K562 (cell line): ENCODE results near the gene DDX39A. TPM values are rescaled to one million over a fixed set of nuclear protein-coding genes. Genes with fewer than 3 reads are reported as not detected.

Experiments used
- ATF4 ChIP-seq: fragments of 450-650 bp; formaldehyde crosslinking; IDR thresholded peaks from 2 replicates; pipeline ENCODE4 v1.4.0; 2022; ENCODE audit warnings: mild to moderate bottlenecking, moderate library complexity
- BDP1 ChIP-seq: IDR thresholded peaks from 3 replicates; pipeline ENCODE4 v1.6.1; 2011; ENCODE audit not compliant: insufficient read length, insufficient read depth
- CBFA2T2 ChIP-seq: fragments of 450-650 bp; conservative IDR thresholded peaks from 2 replicates; pipeline ENCODE4 v1.6.1; 2017; ENCODE audit warnings: mild to moderate bottlenecking
- CBX3 ChIP-seq, 2 experiments: IDR thresholded peaks; 1 replicate in 1 of 2; 2 replicates in 1 of 2; pipeline ENCODE4 v1.6.1; 2012; ENCODE audit warnings: inconsistent platforms in 2 of 2, low read length in 2 of 2, borderline replicate concordance in 1 of 2, control low read depth in 1 of 2
- CBX5 ChIP-seq: IDR thresholded peaks from 2 replicates; pipeline ENCODE4 v1.6.1; 2014; ENCODE audit warnings: low read depth, borderline replicate concordance
- CHCHD3 ChIP-seq: fragments of 250-450 bp; sonication (Bioruptor Pico); IDR thresholded peaks from 2 replicates; pipeline ENCODE4 v2.1.2; 2022; ENCODE audit warnings: mild to moderate bottlenecking
- FIP1L1 ChIP-seq: fragments of 200-400 bp; formaldehyde crosslinking; IDR thresholded peaks from 2 replicates; pipeline ENCODE4 v1.6.1; 2018; ENCODE audit warnings: mild to moderate bottlenecking, low read depth, low read length; ENCODE audit not compliant: poor library complexity, severe bottlenecking
- GMEB1 ChIP-seq: fragments of 250-450 bp; sonication (Bioruptor Pico); IDR thresholded peaks from 2 replicates; pipeline ENCODE4 v1.4.0; 2020; ENCODE audit warnings: mild to moderate bottlenecking
- LARP7 ChIP-seq: fragments of 450-650 bp; IDR thresholded peaks from 2 replicates; pipeline ENCODE4 v1.6.1; 2016
- MAX ChIP-seq: sonication (generic); formaldehyde crosslinking; IDR thresholded peaks from 2 replicates; pipeline ENCODE4 v1.9.0; 2022; ENCODE audit warnings: mild to moderate bottlenecking, missing genetic modification reagents
- MCM2 ChIP-seq: fragments of 450-650 bp; IDR thresholded peaks from 2 replicates; pipeline ENCODE4 v1.6.1; 2017; ENCODE audit warnings: low read depth, mild to moderate bottlenecking
- NCOA6 ChIP-seq: fragments of 450-650 bp; IDR thresholded peaks from 2 replicates; pipeline ENCODE4 v1.6.1; 2017; ENCODE audit warnings: mild to moderate bottlenecking
- NR1H2 ChIP-seq: sonication (generic); formaldehyde crosslinking; IDR thresholded peaks from 2 replicates; pipeline ENCODE4 v1.4.0; 2020; ENCODE audit warnings: mild to moderate bottlenecking, missing genetic modification reagents
- PHB ChIP-seq: fragments of 250-450 bp; sonication (Bioruptor Pico); IDR thresholded peaks from 2 replicates; pipeline ENCODE4 v1.5.0; 2021
- RBM14 ChIP-seq: fragments of 200-400 bp; formaldehyde crosslinking; IDR thresholded peaks from 2 replicates; pipeline ENCODE4 v1.6.1; 2018; ENCODE audit warnings: low read depth, mild to moderate bottlenecking, low read length, moderate library complexity, borderline replicate concordance; ENCODE audit not compliant: insufficient read depth
- RHOXF2B ChIP-seq: fragments of 250-450 bp; sonication (Bioruptor Pico); conservative IDR thresholded peaks from 2 replicates; pipeline ENCODE4 v1.5.1; 2021
- SMARCA5 ChIP-seq: fragments of 450-650 bp; IDR thresholded peaks from 2 replicates; pipeline ENCODE4 v1.6.1; 2016
- SRF ChIP-seq, 2 experiments: fragments of 250-450, 450-650 bp in 1 of 2; sonication (Bioruptor Pico) in 1 of 2; sonication (generic) in 1 of 2; formaldehyde crosslinking; IDR thresholded peaks; 2 replicates each; pipeline versions ENCODE4 v1.5.0 to v1.5.1; 2020 to 2022; ENCODE audit warnings: mild to moderate bottlenecking in 1 of 2, missing genetic modification reagents in 1 of 2
- TFE3 ChIP-seq: fragments of 450-650 bp; formaldehyde crosslinking; IDR thresholded peaks from 2 replicates; pipeline ENCODE4 v1.4.0; 2020; ENCODE audit warnings: mild to moderate bottlenecking, mixed read lengths
- THRB ChIP-seq: fragments of 450-650 bp; formaldehyde crosslinking; conservative IDR thresholded peaks from 2 replicates; pipeline ENCODE4 v1.4.0; 2022; ENCODE audit warnings: mild to moderate bottlenecking, missing genetic modification characterization
- ZKSCAN3 ChIP-seq: fragments of 250-450 bp; sonication (Bioruptor Pico); IDR thresholded peaks from 2 replicates; pipeline ENCODE4 v1.4.0; 2020
- ZKSCAN8 ChIP-seq: fragments of 200-800 bp; sonication (Bioruptor generic); IDR thresholded peaks from 2 replicates; pipeline ENCODE4 v1.6.1; 2016; ENCODE audit warnings: missing genetic modification characterization, missing compliant biosample characterization
- ZNF224 ChIP-seq: sonication (generic); formaldehyde crosslinking; IDR thresholded peaks from 2 replicates; pipeline ENCODE4 v1.8.0; 2022; ENCODE audit warnings: mild to moderate bottlenecking, missing genetic modification reagents
- ZNF584 ChIP-seq: fragments of 200-800 bp; sonication (Bioruptor generic); IDR thresholded peaks from 2 replicates; pipeline ENCODE4 v1.6.1; 2016; ENCODE audit warnings: low read depth, mild to moderate bottlenecking, missing genetic modification characterization, missing compliant biosample characterization
- polyA plus RNA-seq, 8 experiments: library from polyadenylated mRNA; depleted of rRNA in 4 of 8; stranded (reverse) in 5 of 8; unstranded in 3 of 8; fragments of >200 nt; fragmentation: Nextera tagmentation in 2 of 8; fragmentation: Illumina TruSeq in 1 of 8; extraction: Ambion mirVana in 2 of 8; extraction: Trizol in 1 of 8; gene quantifications; 2 replicates each; pipeline versions ENCODE4 v1.2.1 to v1.2.3, GENCODE V29; 2011 to 2014; ENCODE audit warnings: inconsistent platforms in 1 of 8, missing spikeins in 1 of 8
- total RNA-seq, 7 experiments: library from RNA; depleted of rRNA in 6 of 7; stranded (reverse); fragments of >200 nt in 6 of 7; fragmentation: Illumina TruSeq in 2 of 7; extraction: Trizol in 2 of 7; gene quantifications; 2 replicates each; pipeline versions ENCODE4 v1.2.1 to v1.2.3, GENCODE V29; 2011 to 2021; ENCODE audit warnings: low replicate concordance in 1 of 7

Gene DDX39A
- total and polyA plus RNA-seq, 9 of the 15 experiments (the other 6 are each of a cell fraction or from before 2014, with no cell fraction given), result 90.3 to 250 (median 188) TPM

GRCh38 chr19:14405758-14406644, 13.1 kb downstream of the DDX39A start (continued):
- TF ChIP-seq GMEB1, result peak; percentile 69
- no peak for TF ChIP-seq RHOXF2B (CRISPR knock-in tag)
- TF ChIP-seq ZNF224 (CRISPR knock-in tag), result no peak
- TF ChIP-seq TFE3 (CRISPR knock-in tag), result no peak
- peak in 1 of 2 experiments; percentile 58; a peak in 1 of 4 replicates for TF ChIP-seq SRF (CRISPR knock-in tag; IDR thresholded peaks at IDR 0.05)
- TF ChIP-seq BDP1, result no peak
- TF ChIP-seq NCOA6, result no peak
- 0 out of 2 replicates have a peak, but pooled peaks have one; percentile 11 for TF ChIP-seq CBX5
- no peak for TF ChIP-seq LARP7
- TF ChIP-seq NR1H2 (CRISPR knock-in tag), result no peak
- no peak for TF ChIP-seq ZKSCAN3 (CRISPR knock-in tag)
- no peak for TF ChIP-seq CBX3 (IDR thresholded peaks at IDR 0.05; ENCODE audit: borderline replicate concordance in 1 of 2, low read length in 2 of 2)
- TF ChIP-seq ZKSCAN8 (CRISPR knock-in tag), result no peak
- peak; percentile 85 for TF ChIP-seq MAX (CRISPR knock-in tag)
- no peak for TF ChIP-seq THRB
- no peak for TF ChIP-seq ZNF584
- TF ChIP-seq FIP1L1, result peak; percentile 20
- TF ChIP-seq CBFA2T2, result no peak
- TF ChIP-seq SMARCA5, result no peak
- no peak for TF ChIP-seq MCM2
- TF ChIP-seq RBM14, result 0 out of 2 replicates have a peak, but pooled peaks have one; percentile 11
- TF ChIP-seq CHCHD3 (CRISPR knock-in tag), result no peak
- TF ChIP-seq PHB (CRISPR knock-in tag), result no peak
- no peak for TF ChIP-seq ATF4 (CRISPR knock-in tag)
